ENCODE data around the gene RARB.

Gene RARB

DNA sequence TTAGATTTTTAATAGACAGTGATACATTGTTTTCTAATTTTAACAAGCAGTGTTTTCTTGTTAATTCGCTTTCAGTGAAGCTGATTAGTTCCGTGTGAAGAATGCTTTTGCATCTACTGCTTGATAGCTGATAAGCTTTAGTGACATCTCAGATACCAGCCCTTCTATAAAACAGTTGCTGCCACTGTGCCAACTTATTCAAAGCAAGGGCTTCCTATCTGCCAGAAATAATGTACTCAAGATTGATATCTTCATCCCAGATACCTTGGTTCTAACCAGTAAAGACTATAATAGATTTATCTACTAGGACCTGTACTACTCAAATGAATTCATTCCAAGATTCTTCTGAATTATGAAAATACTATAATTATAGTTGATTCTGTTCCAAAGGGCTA, 30.4 kb downstream of the RARB start:
- TF ChIP-seq BCL11A (tag by site-specific recombination; IDR thresholded peaks at IDR 0.05; ENCODE audit: low read depth): no peak
- TF ChIP-seq ZFP41 (tag by site-specific recombination; IDR thresholded peaks at IDR 0.05; ENCODE audit: borderline replicate concordance): no peak
- no peak for TF ChIP-seq ZNF621 (tag by site-specific recombination; IDR thresholded peaks at IDR 0.05)
- 0 out of 2 replicates have a peak, but pooled peaks have one; percentile 1 for TF ChIP-seq ZXDB (tag by site-specific recombination; IDR thresholded peaks at IDR 0.05)
- no peak for TF ChIP-seq ZNF561 (tag by site-specific recombination; IDR thresholded peaks at IDR 0.05; ENCODE audit: borderline replicate concordance)
- TF ChIP-seq PRDM1 (tag by site-specific recombination; IDR thresholded peaks at IDR 0.05): no peak
- no peak for TF ChIP-seq ZNF174 (tag by site-specific recombination; IDR thresholded peaks at IDR 0.05)
- no peak for TF ChIP-seq ZNF214 (tag by site-specific recombination; IDR thresholded peaks at IDR 0.05; ENCODE audit: borderline replicate concordance)
- ChIA-PET CTCF (interaction anchor here (0.6 kb wide), 1 partner anchor 684 kb away, joined by 4 read pairs; no protein-coding TSS in a partner anchor), POLR2A (no interaction called here)
- H3K9me3 ChIP-seq (ENCODE audit: control insufficient read depth, insufficient read depth, low read depth, low read length): no peaks in the 10 kb centered on the region
- H3K36me3 ChIP-seq (ENCODE audit: control insufficient read depth in 2 of 2, insufficient read depth in 1 of 2, low read length in 2 of 2): no peaks in the 10 kb centered on the region
- H3K4me1 ChIP-seq (ENCODE audit: control insufficient read depth, insufficient read depth, low read length): peaks cover 13% of the 10 kb centered on the region
- H3K4me3 ChIP-seq (ENCODE audit: low read depth, low read length): no peak overlapping the region
- no peak overlapping the region for H3K27ac ChIP-seq (ENCODE audit: extremely low read depth, low read depth, low read length)

DNA sequence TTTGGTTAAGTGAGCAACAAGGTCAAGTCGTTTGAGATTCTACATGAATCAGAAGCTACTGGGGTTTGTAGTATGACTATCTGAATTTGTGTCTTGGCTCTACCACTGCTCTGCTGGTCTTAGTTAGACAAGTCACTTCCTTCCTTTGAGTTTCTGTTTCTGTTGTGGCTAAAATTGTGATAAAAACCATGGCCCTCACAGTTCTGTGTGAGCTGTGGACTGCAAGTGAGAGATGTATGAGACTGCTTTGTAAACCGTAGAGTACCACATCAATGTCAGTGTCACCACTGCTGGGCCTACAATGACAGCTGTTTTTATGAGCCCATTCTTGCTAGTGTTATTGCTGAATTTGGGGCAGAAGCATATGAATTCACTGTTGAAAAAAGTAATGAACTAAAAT, 32.7 kb downstream of the RARB start:
- Histone ChIP-seq H3K9me3 (ENCODE audit: control insufficient read depth, insufficient read depth, low read depth, low read length) (no peaks in the 10 kb centered on the region), H3K4me1 (ENCODE audit: control insufficient read depth, insufficient read depth, low read length) (peaks cover 5% of the 10 kb centered on the region), H3K36me3 (ENCODE audit: control insufficient read depth in 2 of 2, insufficient read depth in 1 of 2, low read length in 2 of 2) (no peaks in the 10 kb centered on the region), H3K27ac (ENCODE audit: extremely low read depth, low read depth, low read length) (no peak overlapping the region), H3K4me3 (ENCODE audit: low read depth, low read length) (no peak overlapping the region)
- ChIA-PET POLR2A (no interaction called here), CTCF (no interaction called here)
- TF ChIP-seq, protein P1, sequence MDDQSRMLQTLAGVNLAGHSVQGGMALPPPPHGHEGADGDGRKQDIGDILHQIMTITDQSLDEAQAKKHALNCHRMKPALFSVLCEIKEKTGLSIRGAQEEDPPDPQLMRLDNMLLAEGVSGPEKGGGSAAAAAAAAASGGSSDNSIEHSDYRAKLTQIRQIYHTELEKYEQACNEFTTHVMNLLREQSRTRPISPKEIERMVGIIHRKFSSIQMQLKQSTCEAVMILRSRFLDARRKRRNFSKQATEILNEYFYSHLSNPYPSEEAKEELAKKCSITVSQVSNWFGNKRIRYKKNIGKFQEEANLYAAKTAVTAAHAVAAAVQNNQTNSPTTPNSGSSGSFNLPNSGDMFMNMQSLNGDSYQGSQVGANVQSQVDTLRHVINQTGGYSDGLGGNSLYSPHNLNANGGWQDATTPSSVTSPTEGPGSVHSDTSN (CRISPR knock-in tag; IDR thresholded peaks at IDR 0.05): no peak
- TF ChIP-seq, protein P2, sequence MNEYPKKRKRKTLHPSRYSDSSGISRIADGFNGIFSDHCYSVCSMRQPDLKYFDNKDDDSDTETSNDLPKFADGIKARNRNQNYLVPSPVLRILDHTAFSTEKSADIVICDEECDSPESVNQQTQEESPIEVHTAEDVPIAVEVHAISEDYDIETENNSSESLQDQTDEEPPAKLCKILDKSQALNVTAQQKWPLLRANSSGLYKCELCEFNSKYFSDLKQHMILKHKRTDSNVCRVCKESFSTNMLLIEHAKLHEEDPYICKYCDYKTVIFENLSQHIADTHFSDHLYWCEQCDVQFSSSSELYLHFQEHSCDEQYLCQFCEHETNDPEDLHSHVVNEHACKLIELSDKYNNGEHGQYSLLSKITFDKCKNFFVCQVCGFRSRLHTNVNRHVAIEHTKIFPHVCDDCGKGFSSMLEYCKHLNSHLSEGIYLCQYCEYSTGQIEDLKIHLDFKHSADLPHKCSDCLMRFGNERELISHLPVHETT (tag by site-specific recombination; IDR thresholded peaks at IDR 0.05): no peak
- no peak for TF ChIP-seq ZNF560 (tag by site-specific recombination; IDR thresholded peaks at IDR 0.05; ENCODE audit: borderline replicate concordance)
- TF ChIP-seq FEZF1 (tag by site-specific recombination; IDR thresholded peaks at IDR 0.05): no peak
- TF ChIP-seq, protein P3, sequence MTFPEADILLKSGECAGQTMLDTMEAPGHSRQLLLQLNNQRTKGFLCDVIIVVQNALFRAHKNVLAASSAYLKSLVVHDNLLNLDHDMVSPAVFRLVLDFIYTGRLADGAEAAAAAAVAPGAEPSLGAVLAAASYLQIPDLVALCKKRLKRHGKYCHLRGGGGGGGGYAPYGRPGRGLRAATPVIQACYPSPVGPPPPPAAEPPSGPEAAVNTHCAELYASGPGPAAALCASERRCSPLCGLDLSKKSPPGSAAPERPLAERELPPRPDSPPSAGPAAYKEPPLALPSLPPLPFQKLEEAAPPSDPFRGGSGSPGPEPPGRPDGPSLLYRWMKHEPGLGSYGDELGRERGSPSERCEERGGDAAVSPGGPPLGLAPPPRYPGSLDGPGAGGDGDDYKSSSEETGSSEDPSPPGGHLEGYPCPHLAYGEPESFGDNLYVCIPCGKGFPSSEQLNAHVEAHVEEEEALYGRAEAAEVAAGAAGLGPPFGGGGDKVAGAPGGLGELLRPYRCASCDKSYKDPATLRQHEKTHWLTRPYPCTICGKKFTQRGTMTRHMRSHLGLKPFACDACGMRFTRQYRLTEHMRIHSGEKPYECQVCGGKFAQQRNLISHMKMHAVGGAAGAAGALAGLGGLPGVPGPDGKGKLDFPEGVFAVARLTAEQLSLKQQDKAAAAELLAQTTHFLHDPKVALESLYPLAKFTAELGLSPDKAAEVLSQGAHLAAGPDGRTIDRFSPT (tag by site-specific recombination; IDR thresholded peaks at IDR 0.05): no peak
- TF ChIP-seq OSR2 (tag by site-specific recombination; IDR thresholded peaks at IDR 0.05): no peak
- TF ChIP-seq ZNF175 (tag by site-specific recombination; IDR thresholded peaks at IDR 0.05): no peak
- TF ChIP-seq ZSCAN30 (tag by site-specific recombination; IDR thresholded peaks at IDR 0.05): no peak
- no peak for TF ChIP-seq ZNF707 (tag by site-specific recombination; IDR thresholded peaks at IDR 0.05)

DNA sequence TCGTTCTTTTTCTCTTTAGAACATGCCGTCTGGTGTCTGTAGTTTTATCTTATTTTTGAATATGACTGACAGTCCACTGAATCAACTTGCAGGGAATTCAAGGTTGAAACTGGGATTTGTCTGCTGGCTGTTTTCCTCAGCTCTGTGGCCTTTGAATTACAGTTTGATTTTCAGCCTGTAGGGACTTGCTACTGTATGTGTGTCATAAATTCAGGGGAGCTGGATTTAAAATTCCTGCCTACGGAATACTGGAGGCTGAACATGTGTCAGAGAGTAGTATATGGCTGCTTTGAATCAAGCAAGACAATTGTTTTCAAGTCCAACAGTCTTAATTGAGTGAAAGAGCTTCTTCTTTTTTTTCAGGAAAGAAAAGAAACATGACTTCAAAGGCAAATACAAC, 33.9 kb downstream of the RARB start:
- CTCF ChIA-PET: no interaction called here
- POLR2A ChIA-PET: no interaction called here
- no peaks in the 10 kb centered on the region for H3K9me3 ChIP-seq (ENCODE audit: control insufficient read depth, insufficient read depth, low read depth, low read length)
- H3K4me1 ChIP-seq (ENCODE audit: control insufficient read depth, insufficient read depth, low read length): no peaks in the 10 kb centered on the region
- H3K4me3 ChIP-seq (ENCODE audit: low read depth, low read length): no peak overlapping the region
- no peaks in the 10 kb centered on the region for H3K36me3 ChIP-seq (ENCODE audit: control insufficient read depth in 2 of 2, insufficient read depth in 1 of 2, low read length in 2 of 2)
- no peak overlapping the region for H3K27ac ChIP-seq (ENCODE audit: extremely low read depth, low read depth, low read length)
- TF ChIP-seq ZNF768 (tag by site-specific recombination; IDR thresholded peaks at IDR 0.05): no peak
- TF ChIP-seq ZNF785 (tag by site-specific recombination; IDR thresholded peaks at IDR 0.05): no peak
- no peak for TF ChIP-seq TRIM28 (IDR thresholded peaks at IDR 0.05; ENCODE audit: borderline replicate concordance, low read length)
- TF ChIP-seq, protein P4, sequence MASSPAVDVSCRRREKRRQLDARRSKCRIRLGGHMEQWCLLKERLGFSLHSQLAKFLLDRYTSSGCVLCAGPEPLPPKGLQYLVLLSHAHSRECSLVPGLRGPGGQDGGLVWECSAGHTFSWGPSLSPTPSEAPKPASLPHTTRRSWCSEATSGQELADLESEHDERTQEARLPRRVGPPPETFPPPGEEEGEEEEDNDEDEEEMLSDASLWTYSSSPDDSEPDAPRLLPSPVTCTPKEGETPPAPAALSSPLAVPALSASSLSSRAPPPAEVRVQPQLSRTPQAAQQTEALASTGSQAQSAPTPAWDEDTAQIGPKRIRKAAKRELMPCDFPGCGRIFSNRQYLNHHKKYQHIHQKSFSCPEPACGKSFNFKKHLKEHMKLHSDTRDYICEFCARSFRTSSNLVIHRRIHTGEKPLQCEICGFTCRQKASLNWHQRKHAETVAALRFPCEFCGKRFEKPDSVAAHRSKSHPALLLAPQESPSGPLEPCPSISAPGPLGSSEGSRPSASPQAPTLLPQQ (tag by site-specific recombination; IDR thresholded peaks at IDR 0.05): no peak
- no peak for TF ChIP-seq ZNF184 (tag by site-specific recombination; IDR thresholded peaks at IDR 0.05)
- TF ChIP-seq ZNF274 (IDR thresholded peaks at IDR 0.05; ENCODE audit: low read length): no peak
- no peak for TF ChIP-seq ZNF274 (tag by site-specific recombination; IDR thresholded peaks at IDR 0.05; ENCODE audit: borderline replicate concordance)
- no peak for TF ChIP-seq ZIC2 (tag by site-specific recombination; IDR thresholded peaks at IDR 0.05)
- TF ChIP-seq ZNF112 (tag by site-specific recombination; IDR thresholded peaks at IDR 0.05): no peak
- no peak for TF ChIP-seq ZNF626 (tag by site-specific recombination; IDR thresholded peaks at IDR 0.05)
- TF ChIP-seq ZNF155 (tag by site-specific recombination; IDR thresholded peaks at IDR 0.05): no peak
- no peak for TF ChIP-seq ZFP41 (tag by site-specific recombination; IDR thresholded peaks at IDR 0.05; ENCODE audit: borderline replicate concordance)
